NOMO-1 treated with dmso at 0.1 percent for 144 hours (cell line): ENCODE measurements around the gene TRMT44.
A peak's percentile ranks its signal among the peaks of the same experiment; 100 is the strongest.

ENCODE experiments used
- DNase-seq: peaks from one replicate; lab custom pipeline; 2025; ENCODE audit not compliant: unreplicated experiment; lab: John Stamatoyannopoulos, UW

TRMT44 gene, protein sequence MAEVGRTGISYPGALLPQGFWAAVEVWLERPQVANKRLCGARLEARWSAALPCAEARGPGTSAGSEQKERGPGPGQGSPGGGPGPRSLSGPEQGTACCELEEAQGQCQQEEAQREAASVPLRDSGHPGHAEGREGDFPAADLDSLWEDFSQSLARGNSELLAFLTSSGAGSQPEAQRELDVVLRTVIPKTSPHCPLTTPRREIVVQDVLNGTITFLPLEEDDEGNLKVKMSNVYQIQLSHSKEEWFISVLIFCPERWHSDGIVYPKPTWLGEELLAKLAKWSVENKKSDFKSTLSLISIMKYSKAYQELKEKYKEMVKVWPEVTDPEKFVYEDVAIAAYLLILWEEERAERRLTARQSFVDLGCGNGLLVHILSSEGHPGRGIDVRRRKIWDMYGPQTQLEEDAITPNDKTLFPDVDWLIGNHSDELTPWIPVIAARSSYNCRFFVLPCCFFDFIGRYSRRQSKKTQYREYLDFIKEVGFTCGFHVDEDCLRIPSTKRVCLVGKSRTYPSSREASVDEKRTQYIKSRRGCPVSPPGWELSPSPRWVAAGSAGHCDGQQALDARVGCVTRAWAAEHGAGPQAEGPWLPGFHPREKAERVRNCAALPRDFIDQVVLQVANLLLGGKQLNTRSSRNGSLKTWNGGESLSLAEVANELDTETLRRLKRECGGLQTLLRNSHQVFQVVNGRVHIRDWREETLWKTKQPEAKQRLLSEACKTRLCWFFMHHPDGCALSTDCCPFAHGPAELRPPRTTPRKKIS

DNA sequence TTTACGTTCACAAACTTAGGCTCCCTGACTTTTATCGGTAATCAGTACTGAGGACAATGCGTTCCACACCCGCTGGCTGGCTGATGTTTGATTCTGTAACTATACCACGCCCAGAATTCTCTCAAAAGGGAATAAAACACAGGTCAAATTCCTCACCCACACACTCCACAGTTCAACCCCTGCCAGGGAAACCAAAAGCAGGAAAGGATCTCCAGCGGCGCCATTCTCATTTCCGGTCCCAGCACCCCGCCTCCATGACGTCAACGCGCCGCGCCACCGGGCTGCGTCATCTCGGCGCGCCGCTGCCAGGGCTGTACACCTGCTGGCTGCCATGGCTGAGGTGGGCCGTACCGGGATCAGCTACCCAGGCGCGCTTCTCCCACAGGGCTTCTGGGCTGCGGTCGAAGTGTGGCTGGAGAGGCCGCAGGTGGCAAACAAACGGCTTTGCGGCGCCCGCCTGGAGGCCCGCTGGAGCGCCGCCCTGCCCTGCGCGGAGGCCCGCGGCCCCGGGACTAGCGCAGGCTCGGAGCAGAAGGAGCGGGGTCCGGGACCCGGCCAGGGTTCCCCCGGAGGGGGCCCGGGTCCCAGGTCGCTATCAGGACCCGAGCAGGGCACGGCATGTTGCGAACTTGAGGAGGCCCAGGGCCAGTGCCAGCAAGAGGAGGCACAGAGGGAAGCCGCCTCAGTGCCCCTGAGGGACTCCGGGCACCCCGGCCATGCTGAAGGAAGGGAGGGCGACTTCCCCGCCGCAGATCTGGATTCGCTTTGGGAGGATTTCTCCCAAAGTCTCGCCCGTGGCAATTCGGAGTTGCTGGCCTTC, at the start of gene TRMT44, which contains the start of gene ACOX3:
TSS of gene TRMT44 (plus strand) at position 286 of the 820 bp plus-strand sequence. CDS start at position 332, 46 bp downstream.
TSS of gene ACOX3 (minus strand) at position 232 of the 820 bp plus-strand sequence. CDS start 24,202 bp downstream, outside the sequence.
- DNase-seq, result peak; percentile 74

DNA sequence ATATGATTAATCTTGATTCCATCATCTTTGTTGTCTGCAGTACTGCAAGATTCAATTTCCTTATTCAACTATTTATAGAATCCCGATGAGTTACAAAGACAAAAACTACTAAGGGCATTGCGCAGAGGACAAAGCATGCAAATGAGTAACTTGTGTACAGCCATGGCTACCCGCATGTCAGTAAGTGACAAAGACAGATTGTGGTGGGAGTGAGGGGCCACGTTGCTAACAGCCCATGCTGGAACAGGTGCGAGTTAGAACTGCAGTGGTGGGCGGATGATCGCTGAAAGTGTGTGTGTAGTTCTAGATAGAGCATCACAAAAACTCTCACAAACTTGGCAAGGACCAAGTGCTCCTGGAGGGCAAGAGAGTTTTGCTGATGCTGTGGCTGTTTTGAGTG, 49.5 kb upstream of the TRMT44 start:
- DNase-seq, result no peak

DNA sequence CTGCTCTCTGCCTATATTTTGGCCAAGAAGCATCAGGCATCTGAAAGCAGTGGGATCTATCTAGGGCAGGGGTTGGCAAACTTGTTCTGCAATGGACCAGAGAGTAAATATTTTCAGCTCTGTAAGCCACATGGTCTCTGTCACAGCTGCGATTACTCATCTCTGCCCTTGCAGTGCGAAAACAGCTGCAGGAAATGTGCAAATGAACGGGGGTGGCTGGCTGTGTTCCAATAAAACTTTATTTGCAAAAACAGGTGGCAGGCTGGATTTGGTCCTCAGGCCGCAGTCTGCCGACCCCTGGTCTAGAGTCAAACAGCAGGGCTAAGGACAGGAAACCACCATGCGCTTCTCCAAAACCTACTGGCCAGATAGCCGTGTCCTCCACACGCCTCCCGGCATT, 48.6 kb upstream of the TRMT44 start:
- no peak for DNase-seq

DNA sequence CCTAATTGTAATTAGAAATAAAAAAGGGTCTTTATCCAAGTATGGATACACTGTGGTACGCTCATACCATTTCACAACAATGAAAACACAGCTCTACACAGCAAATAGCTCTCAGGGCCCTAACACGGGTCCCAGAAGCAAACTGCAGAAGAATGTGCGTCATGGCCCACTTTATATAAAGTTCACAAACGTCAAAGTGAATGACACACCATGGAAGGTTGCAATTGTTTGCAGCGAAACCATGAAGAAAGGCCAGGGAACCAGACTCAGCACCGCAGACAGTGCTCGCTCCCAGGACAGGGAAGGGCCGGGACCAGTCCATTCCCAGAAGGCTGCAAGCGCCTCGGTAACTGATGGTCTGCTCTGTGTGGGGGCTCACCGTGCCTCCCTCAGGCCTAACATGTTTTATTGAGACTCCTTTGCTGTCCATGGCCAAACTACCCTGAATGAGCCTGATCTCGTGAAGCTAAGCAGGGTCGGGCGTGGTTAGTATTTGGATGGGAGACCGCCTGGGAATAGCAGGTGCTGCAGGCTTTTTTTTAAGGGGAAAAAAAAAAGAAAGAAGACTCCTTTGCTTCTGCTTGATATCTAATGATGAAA, 47.9 kb upstream of the TRMT44 start:
- DNase-seq, result no peak

DNA sequence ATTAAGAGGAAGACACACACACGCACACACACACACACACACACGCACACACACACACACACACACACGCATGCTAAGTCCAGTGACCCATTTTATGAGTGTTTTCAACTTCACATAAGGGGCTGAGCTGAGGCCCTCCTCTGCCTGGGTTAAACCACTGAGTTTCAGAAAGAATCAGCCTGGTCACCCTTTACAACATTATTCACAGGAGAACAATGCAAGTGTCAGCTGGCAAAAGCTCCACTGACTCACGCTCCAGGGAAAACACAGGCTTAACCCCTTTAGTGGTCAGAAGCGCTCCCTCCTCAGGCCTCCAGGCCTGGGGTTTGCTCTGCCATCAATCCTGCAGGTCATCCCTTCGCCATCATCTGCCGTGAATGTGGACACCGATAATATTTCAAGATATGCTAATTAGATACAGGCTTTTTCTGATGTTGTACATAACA, 47.0 kb upstream of the TRMT44 start:
- no peak for DNase-seq

DNA sequence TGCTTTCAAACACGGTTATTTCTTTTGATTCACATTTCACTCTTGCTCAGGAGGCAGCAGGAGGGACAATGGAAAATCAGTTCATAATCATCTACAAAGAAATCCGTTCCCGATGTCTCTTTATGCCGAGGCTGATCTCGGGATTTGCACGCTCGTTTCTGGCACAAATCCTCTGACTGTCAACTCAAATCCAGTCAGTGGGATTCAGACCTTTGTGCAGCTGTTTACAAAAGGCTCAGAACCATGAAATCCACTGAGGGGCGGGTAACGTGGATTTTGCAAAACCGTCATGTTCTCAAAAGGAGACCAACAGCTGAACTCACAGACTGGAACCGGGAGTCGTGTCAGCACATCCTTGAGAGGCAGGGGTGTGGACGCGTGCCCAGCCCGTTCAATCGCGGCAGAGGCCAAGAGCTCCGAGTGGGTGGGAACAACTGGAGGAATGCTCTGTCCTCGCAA, 46.5 kb upstream of the TRMT44 start:
- DNase-seq, result no peak

DNA sequence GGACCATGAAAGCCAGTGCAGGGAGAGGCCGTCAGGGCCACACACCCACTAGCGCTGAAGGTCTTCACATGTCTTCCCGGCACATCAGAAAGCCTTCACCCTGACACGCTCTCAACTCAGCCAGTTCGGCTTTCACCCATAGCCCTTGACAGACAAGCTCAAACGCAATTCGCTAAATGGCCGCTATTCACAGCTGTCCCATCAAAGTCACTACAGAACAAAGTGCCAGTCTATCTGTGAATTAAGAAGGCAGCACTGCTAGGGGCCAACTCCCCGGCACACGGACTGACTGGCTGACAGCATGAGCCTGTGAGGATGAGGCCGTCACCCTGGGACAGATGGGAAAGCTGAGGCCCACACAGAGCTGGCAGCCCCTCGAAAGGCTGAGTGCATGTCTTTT, 45.8 kb upstream of the TRMT44 start:
- no peak for DNase-seq

DNA sequence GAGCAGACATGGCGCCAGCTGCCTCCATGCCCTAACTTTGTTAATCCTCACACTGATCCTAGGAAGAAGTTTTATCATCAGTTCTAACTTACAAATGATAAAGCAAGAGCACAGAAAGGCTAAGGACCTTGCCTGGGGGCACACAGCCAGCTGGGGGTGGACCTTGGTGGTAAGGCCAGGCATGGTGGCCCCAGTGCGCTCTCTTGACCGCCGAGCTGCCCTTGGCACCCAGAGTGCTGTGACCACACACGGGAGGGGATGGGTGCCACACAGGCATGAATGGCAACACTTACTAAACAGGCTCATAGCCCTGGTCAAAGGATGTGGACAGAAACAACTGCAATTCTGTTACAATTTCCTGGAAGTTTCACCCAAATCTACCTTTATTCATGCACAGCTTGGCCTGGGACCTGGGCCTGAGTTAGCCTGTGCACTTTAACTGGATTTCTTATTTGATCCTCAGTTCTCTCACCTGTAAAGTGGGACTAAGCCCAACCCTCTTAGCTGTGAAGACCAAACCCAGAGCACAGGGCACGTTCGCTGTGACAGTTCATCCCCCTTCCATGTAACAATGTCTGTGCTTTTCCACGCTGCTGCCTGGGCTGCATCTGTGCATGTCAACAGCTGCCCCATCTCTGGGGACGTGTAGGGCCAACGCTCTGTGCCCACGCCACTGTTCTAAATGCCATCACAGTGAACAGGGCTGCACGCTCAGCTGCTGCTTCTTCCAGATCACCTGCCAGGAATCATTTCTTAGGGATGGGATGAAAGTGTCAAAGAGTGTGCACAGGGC, 44.9 kb upstream of the TRMT44 start:
- no peak for DNase-seq

DNA sequence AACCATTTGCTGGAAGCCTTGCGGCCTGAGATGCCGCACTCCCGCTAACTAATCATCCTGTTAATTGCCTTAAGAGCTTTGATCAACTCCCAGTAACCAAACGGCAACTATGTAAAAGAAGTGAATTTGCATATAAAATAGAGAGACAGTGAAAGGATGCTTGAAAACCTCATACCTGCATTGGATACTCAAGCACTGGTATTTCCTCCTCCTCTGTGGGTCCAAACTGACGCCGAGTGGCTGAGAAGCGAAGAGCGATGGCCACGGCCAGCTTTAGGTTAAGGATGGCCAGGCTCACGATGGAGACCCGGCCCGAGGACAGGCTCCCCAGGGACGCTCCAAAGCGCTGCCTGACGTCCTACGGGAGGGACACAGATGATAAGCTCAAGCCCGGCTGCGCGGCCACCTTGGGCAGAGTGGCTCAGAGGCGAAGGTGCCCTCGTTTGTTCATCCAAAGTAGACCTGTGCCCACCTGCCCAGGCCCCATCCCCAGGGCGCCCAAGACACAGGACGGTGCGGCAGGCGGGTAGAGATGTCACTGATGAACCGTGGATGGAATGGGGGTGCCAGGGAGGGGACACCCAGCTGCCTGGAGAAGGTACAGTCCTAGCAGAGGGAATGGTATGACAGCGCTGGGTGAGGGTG, 43.7 kb upstream of the TRMT44 start:
- no peak for DNase-seq

DNA sequence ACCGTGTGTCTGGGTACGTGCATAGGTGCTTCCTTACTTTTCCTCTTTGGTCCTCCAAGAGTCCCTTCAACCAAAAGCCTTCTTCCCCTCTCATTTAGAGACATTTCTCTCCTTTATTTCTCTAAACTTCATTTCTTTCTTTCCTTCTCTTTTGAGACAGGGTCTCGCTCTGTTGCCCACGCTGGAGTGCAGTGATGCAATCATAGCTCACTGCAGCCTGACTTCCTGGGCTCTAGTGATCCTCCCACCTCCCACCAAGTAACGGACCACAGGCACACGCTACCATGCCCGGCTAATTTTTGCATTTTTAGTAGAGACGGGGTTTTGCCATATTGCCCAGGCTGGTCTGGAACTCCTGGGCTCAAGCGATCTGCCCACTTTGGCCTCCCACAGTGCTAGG, 42.2 kb upstream of the TRMT44 start:
- no peak for DNase-seq

DNA sequence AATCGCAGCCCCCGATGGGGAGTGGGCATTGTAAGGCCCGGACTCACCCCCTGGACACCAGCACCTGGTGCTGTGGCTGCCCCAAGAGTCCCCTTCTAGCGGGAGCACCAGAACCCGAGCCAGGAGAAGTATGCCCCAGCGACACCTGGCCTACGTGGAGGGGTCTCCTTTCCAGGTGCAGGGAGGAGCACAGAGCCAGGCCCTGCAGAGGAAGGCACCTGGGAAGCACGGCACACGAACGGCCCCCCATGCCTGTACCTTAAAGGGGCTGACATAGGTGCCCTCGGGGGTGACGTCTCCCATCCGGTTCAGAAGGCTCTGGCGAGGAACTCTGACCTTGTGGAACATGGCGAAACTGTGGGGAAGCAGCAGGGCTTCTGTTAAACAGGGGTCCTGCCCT, 41.3 kb upstream of the TRMT44 start:
- DNase-seq, result no peak

DNA sequence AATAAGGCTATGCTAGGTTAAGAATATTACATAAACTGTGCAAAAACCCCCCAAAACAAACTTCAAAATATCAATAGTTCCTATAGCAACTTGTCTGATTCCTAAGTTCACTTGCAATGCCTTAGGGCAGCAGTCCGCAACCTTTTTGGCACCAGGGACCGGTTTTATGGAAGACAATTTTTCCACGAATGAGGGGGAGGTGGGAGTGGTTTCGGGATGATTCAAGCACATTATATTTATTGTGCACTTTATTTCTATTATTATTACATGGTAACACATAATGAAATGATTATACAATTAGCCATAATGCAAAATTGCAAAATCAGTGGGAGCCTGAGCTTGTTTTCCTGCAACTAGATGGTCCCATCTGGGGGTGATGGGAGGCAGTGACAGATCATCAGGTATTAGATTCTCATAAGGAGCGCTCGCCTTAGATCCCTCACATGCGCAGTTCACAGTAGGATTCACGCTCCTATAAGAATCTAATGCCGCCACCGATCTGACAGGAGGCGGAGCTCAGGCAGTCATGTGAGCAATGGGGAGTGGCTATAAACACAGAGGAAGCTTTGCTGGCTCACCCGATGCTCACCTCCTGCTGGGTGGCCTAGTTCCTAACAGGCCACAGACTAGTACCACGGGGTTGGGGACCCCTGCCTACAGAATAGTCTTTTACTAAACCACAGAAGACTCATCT, 39.8 kb upstream of the TRMT44 start:
- no peak for DNase-seq

DNA sequence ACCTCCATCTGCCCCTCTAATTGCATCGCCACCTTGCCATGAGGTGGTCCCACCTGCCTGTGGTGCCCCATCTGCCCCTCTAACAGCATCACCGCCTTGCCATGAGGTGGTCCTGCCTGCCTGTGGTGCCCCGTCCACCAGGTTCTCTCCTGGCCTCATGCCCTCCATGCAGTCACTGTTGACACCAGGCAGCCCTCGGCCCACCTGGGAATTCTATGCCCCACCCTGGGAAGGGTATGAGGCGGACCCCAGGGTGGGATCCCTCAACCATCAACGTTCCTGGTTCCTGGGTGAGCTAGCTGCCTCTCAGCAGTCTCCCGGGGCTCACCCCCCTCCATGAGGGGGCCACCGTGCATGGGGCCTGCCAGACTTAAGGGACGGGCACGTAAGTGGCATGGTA, 38.9 kb upstream of the TRMT44 start:
- no peak for DNase-seq

DNA sequence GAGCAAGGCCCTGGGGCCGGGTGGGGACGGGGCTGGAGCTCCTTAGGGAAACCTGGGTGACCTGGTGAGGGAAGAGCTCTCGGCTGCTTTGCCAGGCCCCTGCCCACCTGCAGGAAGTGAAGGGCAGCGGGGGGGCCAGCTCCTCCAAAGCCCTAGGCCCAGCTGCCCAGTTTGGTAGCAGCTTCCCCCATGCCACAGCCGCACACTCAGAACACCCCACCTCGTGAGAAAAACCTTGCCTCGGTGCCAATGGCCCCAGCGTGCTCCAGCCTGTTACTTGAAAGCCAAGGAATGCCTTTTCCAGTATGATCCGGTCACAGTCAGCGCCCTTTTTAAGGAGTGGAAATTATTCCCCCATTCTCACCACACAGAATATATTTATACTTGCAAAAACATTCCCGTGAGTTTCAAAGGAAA, 38.4 kb upstream of the TRMT44 start:
- DNase-seq, result no peak

DNA sequence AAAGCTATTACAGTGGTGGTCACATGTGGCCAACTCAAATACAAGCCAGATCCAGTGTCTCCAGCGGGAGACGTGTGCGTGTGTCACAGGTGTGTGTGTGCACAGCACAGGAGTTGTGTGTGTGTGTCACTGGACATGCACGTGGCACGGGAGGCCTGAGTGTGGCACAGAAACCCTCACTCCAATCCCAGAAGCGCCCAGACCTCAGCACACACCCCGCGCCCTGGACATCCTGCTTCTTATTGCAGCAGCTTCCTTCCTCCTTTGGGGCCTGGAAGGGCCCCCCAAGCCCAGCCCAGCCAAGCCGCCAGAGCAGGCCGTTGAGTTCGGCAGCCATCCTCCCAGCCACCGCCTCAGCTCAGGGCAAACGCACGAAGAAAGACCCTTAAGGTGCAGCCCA, 37.9 kb upstream of the TRMT44 start:
- peak; percentile 72 for DNase-seq

DNA sequence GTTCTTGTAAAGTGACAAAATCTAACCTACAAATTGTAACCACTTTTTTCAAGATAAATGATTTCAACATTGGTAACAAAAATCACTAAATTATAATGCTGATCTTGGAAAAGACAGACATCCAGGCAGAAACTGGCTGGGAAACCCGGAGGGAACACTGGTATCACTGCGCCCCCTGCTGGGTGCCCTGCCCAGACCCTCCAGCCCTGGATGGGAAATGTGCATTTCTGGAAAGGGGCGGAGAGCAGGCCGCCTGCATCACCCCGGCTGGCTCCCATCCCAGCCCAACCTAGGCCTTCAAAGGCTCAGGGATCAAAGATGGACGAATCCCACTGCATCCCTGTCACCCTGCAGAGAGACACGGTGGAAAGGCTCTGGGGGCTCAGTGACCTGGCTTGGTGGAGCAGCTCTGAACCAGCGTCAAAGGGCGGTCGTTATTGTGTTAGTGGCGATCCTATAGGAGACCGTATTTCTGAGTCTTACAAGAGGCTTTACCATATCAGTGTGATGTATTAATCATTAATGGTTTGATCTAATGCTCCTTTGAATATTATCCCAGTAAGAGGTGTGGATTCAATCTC, 37.3 kb upstream of the TRMT44 start:
- no peak for DNase-seq

DNA sequence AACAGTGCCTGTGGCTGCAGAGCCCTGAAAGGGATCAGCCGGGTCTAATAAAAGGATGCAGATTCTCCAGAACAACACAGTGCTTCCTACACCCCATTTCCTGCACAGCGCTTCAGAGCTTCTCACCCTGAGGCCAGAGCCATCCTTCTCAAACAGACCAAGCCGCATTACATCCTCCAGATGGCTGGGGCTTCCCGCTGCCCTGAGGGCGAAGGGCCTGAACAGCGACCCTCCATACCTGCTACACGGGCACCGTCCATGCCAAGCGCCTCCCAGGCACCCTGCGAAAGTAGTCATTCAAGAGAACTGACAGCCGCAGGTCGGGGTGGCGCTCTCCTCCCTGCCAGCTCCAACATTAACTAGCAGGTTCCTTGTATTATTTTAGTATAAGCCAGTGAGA, 36.6 kb upstream of the TRMT44 start:
- no peak for DNase-seq

DNA sequence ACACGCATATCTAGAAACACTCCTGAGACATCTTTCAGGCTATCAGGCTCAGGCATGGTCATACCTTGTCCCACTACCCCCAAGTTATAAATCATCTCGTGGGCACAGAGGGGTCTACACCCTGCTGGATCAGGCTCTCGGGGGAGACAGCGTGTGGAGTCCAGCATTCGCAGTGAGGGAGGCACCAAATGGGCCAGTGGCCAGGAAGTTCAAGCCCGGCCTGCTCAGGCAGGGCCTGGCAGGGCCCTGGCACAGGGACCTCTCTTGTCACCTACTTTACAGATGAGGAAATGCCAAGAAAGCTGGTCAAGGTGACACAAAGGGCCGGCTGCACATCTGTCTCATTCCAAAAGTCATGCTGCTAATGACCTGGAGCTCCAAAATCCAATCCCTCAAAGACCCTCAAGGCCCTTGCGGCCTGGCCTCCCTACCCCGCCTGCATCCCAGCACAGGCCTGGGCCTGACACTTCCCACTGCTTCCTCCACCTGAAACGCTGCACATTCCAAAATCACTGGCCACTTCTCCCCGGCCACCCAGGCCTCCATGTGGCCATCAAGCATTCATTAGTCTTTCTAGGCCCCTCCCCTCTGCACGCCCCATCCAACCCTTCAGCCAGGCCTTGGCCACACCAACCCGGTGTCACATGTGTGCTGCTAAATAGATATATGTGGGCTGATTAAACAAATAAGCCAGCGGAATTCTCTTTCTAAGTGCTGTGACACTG, 35.6 kb upstream of the TRMT44 start:
- DNase-seq, result no peak
